ENCODE results near the gene FICD. TPM values are rescaled to one million over a fixed set of nuclear protein-coding genes. Genes with fewer than 3 reads are reported as not detected.
A peak's percentile ranks its signal among the peaks of the same experiment; 100 is the strongest.

The FICD gene
- total RNA-seq, 1 donor from 2014 or later = 8.2 TPM

GRCh38 chr12:108562348-108563135 lies 47.5 kb downstream of the FICD start, which contains the start of gene ISCU:
Gene ISCU, plus strand, starts transcription at chr12:108562596. Its CDS starts 27 bp downstream, at chr12:108562623.
- intact Hi-C loops (cut with DNase I) = no loop called here
- peak; percentile 100 for DNase-seq (ENCODE audit: low spot score)
- peak; percentile 96 for ATAC-seq

GRCh38 chr12:108563136-108563803 lies 48.2 kb downstream of the FICD start:
- ATAC-seq = peak; percentile 66
- intact Hi-C loops (cut with DNase I) = no loop called here

DNA sequence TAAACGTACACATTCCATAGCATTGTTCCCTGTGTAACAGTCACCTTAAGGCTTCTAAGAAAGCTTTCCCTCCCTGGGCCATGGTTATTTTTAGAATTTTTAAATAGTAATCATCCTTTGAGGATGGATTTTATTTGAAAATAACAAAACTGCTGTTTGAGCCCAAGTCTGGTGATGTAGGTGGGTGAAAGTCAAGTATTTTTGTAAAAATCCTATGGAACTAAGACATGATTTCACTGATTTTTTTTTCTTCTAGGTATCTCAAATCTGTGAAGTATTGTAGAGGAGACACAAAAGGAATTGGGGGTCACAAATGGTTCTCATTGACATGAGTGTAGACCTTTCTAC lies 48.7 kb downstream of the FICD start:
- DNase-seq (ENCODE audit: low spot score) (no peak), ATAC-seq (no peak)
- intact Hi-C loops (cut with DNase I) = no loop called here

More at GRCh38 chr12:108563136-108563803, 48.2 kb downstream of the FICD start:
- DNase-seq (ENCODE audit: low spot score) = peak; percentile 89

DNA sequence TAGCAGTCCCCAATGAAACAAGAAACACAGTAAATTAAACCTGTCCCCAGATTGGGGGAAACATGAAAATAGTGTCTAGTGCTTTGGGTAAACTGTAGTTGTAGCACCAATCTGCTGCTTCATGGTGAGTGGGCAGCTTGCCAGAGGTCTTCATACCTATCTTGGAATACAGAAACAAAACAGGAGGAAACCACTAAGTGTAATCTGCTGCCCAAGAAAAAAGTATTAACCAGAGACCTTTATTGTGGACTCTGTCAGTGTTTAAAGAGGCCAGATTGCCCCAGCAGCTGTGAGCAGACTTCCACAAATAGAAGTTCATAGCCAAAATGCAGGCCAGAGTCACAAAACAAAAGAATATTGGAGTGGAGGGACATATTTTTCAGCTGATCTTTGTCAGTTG lies 49.6 kb downstream of the FICD start:
- DNase-seq (ENCODE audit: low spot score) = no peak
- ATAC-seq = no peak
- intact Hi-C loops (cut with DNase I) = no loop called here

- ATAC-seq = no peak
Measured at GRCh38 chr12:108565146-108565545, 50.1 kb downstream of the FICD start.

DNA sequence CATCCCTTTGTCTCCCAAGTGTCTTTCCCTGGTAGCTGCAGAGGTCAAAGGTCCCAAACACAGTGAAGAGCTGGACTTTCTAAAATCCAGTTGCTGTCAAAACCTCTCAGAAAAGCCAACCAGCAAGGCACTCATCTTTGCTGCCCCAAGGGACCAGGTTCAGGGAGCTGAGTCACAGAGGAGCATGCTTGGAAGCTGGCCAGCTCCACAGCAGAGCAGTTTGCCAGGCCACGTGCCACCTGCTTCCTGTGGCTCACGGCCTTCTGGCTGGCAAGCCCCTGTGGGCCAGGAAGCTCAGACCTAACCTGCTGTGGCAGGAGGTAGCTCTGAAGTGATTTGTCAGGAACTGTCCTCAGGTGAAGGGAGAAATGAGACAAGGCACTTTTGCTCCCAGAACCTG lies 50.9 kb downstream of the FICD start:
- intact Hi-C loops (cut with DNase I) = no loop called here

More at GRCh38 chr12:108565146-108565545, 50.1 kb downstream of the FICD start:
- intact Hi-C loops (cut with DNase I) = no loop called here
- DNase-seq (ENCODE audit: low spot score) = no peak

DNA sequence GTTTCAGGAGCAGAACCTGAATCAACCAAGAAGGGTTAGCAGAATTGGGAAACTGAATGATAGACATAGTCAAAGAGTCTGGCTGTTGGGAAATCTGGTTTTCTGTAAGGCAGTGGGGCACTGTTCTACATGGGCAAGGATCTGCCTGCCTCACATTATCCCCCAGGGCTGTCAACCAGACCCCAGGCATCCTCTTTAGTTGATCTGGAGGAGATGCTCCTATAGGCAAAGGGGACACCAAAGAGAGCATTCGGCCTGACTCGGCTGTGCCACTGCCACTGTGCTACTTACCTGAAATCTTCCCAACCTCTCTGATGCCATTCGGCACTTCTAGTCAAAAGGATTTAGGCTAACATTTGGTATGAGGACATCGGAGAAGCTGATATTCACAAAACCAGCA lies 51.4 kb downstream of the FICD start:
- intact Hi-C loops (cut with DNase I) = no loop called here
- ATAC-seq = no peak
- DNase-seq (ENCODE audit: low spot score) = no peak

More for the DNA sequence above, 50.9 kb downstream of the FICD start:
- no peak for ATAC-seq
- no peak for DNase-seq (ENCODE audit: low spot score)

DNA sequence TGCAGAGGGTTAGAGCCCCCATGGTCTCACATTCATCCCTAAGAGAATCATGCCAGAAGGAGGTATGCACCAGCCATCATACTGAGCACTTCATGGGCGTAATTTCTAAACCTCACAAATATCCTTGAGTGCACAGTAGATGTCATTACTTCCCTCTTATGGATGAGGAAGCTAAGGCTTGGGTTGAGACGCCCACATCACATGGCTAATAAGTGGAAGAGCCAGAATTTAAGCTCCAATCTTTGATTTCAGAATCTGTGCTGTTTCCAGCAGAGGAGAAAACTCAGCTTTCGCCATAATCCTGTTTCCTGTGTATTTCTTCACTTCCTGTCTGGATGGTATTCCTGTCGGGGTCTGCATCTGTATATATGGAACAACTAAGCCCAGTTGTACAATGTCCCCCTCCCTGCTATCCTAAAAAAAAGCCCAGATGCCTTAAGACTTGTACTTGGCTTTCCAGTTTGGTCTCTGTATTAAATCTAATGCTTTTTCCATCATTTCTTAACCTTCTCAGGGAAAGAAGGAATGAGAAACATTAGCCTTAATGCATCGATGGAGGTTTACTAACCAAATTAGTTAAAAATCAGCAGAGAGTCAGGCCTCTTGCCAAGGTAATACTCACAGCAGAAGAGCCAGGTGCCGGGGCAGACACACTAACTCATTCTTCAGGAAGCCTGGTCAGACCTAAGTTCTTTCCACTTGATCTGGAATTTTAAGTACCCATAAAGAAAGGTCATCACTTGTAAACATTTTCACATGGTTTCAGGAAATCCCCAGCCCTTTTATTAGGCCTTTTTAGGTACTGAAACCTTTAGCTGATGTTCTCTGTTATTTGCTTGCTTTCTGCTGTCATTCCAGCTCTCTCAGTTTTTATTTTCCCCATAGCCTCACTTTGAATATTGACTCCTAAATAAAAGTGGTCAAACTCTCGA lies 52.6 kb downstream of the FICD start:
- intact Hi-C loops (cut with DNase I) = no loop called here
- ATAC-seq = no peak
- DNase-seq (ENCODE audit: low spot score) = no peak

GRCh38 chr12:108568338-108569154 lies 53.5 kb downstream of the FICD start:
- ATAC-seq (no peak), DNase-seq (ENCODE audit: low spot score) (no peak)
- intact Hi-C loops (cut with DNase I) = no loop called here

Other genes with a start within 250 kb of the FICD start
- gene CMKLR1, start 176.0 kb upstream of the FICD start, total RNA-seq = 20.6 TPM
- gene SART3, start 45.9 kb downstream of the FICD start, total RNA-seq = 56.4 TPM
- 132 TPM for gene ISCU, start 47.3 kb downstream of the FICD start, total RNA-seq
- 31.1 TPM for gene TMEM119, start 82.8 kb downstream of the FICD start, total RNA-seq
- 12.3 TPM for gene SELPLG, start 118.6 kb downstream of the FICD start, total RNA-seq
- 194 TPM for gene CORO1C, start 216.2 kb downstream of the FICD start, total RNA-seq

All from sciatic nerve (tissue), 2 donors.